ENCODE data around the gene EXOC6. TPM values are rescaled to one million over a fixed set of nuclear protein-coding genes. Genes with fewer than 3 reads are reported as not detected.
"Not testable (repeated sequence)": the region's sequence is repeated elsewhere in the genome, so short reads cannot be mapped to it uniquely, and the experiment has no call there.

The EXOC6 gene
- polyA plus RNA-seq, 2 donors = 1.4 to 2.0 TPM

DNA sequence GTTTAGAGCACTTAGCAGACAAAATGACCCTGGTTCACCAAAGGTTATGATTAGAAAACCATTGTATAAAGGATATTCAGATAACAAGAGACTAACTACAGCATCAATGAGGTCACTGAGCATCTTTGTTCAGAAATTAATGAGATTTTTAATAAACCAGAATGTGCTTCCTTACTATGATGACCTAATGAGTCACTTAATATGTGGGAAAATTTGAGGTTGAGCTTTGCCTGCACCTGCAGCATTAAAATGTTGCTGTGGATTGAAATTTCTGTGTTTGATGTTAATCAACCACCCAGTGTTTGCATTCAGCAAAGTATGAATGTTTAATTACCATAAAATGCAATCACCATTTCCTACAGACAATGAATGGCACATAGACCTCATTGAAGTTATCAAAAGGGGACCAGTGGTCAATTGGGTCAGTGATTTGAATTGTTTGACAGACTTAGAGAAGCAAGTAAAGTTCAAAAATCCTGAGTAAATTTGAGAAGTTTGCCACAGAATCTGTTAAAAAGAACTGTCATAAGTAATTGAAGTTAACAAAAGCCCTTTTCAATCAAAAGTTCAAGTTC lies 45.8 kb downstream of the EXOC6 start:
- no peak overlapping the region for H3K27ac ChIP-seq (ENCODE audit: low read depth in 2 of 2, low read length in 1 of 2)
- H3K36me3 ChIP-seq (ENCODE audit: control insufficient read depth in 2 of 2, insufficient read depth in 2 of 2, low read length in 1 of 2) = no peaks in the 10 kb centered on the region
- no peak overlapping the region for H3K4me3 ChIP-seq (ENCODE audit: low read depth in 1 of 2, low read length in 2 of 2)
- no peaks in the 10 kb centered on the region for H3K9me3 ChIP-seq (ENCODE audit: control insufficient read depth in 2 of 2, insufficient read depth in 1 of 2, low read depth in 1 of 2, low read length in 1 of 2)
- H3K4me1 ChIP-seq (ENCODE audit: control insufficient read depth in 2 of 2, insufficient read depth in 2 of 2, low read length in 1 of 2) = no peaks in the 10 kb centered on the region
- H3K27me3 ChIP-seq (ENCODE audit: control insufficient read depth in 1 of 2, insufficient read depth in 2 of 2, low read length in 2 of 2) = no peaks in the 10 kb centered on the region

DNA sequence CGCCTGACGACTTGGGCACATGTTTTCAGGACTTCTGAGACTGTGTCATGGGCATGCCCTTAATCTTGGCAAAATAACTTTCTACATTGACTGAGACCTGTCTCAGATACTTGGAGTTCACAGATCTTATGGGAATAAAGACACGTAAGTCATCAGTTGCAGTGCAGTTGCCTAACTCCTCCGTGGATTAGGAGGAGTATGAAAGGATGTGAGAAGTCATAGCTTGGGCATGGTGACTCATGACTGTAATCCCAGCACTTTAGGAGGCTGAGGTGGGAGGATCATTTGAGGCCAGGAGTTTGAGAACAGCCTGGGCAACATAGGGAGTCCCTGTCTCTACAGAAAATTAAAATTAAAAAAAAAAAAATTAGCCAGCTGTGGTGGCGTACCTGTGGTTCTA lies 49.6 kb downstream of the EXOC6 start:
- no peaks in the 10 kb centered on the region for H3K27me3 ChIP-seq (ENCODE audit: control insufficient read depth in 1 of 2, insufficient read depth in 2 of 2, low read length in 2 of 2)
- no peaks in the 10 kb centered on the region for H3K4me1 ChIP-seq (ENCODE audit: control insufficient read depth in 2 of 2, insufficient read depth in 2 of 2, low read length in 1 of 2)
- no peaks in the 10 kb centered on the region for H3K36me3 ChIP-seq (ENCODE audit: control insufficient read depth in 2 of 2, insufficient read depth in 2 of 2, low read length in 1 of 2)
- H3K9me3 ChIP-seq (ENCODE audit: control insufficient read depth in 2 of 2, insufficient read depth in 1 of 2, low read depth in 1 of 2, low read length in 1 of 2) = no peaks in the 10 kb centered on the region
- no peak overlapping the region for H3K27ac ChIP-seq (ENCODE audit: low read depth in 2 of 2, low read length in 1 of 2)
- WGBS, 2 donors = 90 to 93% methylated on average over 5 of the region's 5 CpGs
- no peak overlapping the region for H3K4me3 ChIP-seq (ENCODE audit: low read depth in 1 of 2, low read length in 2 of 2)

DNA sequence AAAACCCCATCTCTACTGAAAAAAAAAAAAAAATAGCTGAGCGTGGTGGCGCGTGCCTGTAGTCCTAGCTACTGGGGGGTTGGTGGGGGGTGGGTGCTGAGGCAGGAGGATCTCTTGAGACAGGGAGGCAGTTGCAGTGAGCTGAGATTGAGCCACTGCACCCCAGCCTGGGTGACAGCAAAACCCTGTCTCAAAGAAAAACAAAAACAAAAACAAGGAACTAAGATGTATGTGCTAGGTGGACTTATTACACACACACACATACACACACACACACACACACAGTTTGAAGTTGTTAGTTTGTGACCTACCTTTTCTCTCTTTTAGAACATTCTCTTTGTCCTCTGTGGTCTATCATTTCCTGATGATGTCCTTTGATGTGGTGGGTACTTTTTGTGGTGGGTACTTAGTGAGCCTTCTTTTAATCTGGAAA lies 53.5 kb downstream of the EXOC6 start:
- Histone ChIP-seq H3K27ac (ENCODE audit: low read depth in 2 of 2, low read length in 1 of 2) (no peak overlapping the region), H3K27me3 (ENCODE audit: control insufficient read depth in 1 of 2, insufficient read depth in 2 of 2, low read length in 2 of 2) (no peaks in the 10 kb centered on the region), H3K4me3 (ENCODE audit: low read depth in 1 of 2, low read length in 2 of 2) (no peak overlapping the region), H3K36me3 (ENCODE audit: control insufficient read depth in 2 of 2, insufficient read depth in 2 of 2, low read length in 1 of 2) (no peaks in the 10 kb centered on the region), H3K9me3 (ENCODE audit: control insufficient read depth in 2 of 2, insufficient read depth in 1 of 2, low read depth in 1 of 2, low read length in 1 of 2) (no peaks in the 10 kb centered on the region), H3K4me1 (ENCODE audit: control insufficient read depth in 2 of 2, insufficient read depth in 2 of 2, low read length in 1 of 2) (no peaks in the 10 kb centered on the region)
- WGBS, 2 donors = 77 to 79% methylated on average over 3 of the region's 3 CpGs

DNA sequence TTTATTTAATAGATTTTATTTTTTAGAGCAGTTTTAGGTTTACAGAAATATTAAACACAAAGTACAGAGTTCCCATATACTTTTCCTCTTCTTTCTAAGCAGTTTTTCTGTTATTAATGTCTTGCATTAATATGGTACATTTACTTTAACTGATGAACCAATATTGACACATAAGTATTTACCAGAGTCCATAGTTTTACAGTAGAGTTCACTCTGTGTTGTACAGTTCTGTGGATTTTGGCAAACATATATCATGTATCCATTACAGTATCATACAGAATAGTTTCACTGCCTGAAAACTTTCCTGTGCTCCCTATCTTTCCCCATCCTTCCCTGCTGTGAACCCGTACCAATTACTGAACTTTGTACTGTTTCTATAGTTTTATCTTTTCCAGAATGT lies 55.3 kb downstream of the EXOC6 start:
- Histone ChIP-seq H3K27me3 (ENCODE audit: control insufficient read depth in 1 of 2, insufficient read depth in 2 of 2, low read length in 2 of 2) (no peaks in the 10 kb centered on the region), H3K4me3 (ENCODE audit: low read depth in 1 of 2, low read length in 2 of 2) (no peak overlapping the region), H3K9me3 (ENCODE audit: control insufficient read depth in 2 of 2, insufficient read depth in 1 of 2, low read depth in 1 of 2, low read length in 1 of 2) (no peaks in the 10 kb centered on the region), H3K27ac (ENCODE audit: low read depth in 2 of 2, low read length in 1 of 2) (no peak overlapping the region), H3K36me3 (ENCODE audit: control insufficient read depth in 2 of 2, insufficient read depth in 2 of 2, low read length in 1 of 2) (no peaks in the 10 kb centered on the region), H3K4me1 (ENCODE audit: control insufficient read depth in 2 of 2, insufficient read depth in 2 of 2, low read length in 1 of 2) (no peaks in the 10 kb centered on the region)
- WGBS, 2 donors = 81 to 99% methylated on average over 1 of the region's 1 CpG

DNA sequence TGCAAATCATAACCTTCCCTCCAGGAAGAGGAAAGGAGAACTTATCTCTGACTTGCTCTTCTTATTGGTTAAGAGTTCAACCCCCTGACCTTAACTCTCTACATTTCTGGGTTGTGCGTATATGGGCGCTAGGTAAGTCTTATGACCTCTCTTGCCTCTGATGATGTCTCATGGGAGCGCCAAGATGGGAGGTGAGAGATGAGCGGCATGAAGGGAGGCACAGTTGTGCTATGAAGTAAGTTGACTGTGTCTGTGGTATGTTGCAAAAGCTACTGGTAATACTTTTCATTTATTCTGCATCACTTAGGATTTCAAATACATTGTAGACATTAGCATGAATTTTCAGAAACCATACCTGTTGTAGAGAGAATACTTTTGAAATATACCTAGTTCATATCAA lies 59.0 kb downstream of the EXOC6 start:
- no peaks in the 10 kb centered on the region for H3K36me3 ChIP-seq (ENCODE audit: control insufficient read depth in 2 of 2, insufficient read depth in 2 of 2, low read length in 1 of 2)
- no peak overlapping the region for H3K27ac ChIP-seq (ENCODE audit: low read depth in 2 of 2, low read length in 1 of 2)
- H3K4me3 ChIP-seq (ENCODE audit: low read depth in 1 of 2, low read length in 2 of 2) = no peak overlapping the region
- WGBS, 2 donors = 96 to 97% methylated on average over 4 of the region's 4 CpGs
- H3K9me3 ChIP-seq (ENCODE audit: control insufficient read depth in 2 of 2, insufficient read depth in 1 of 2, low read depth in 1 of 2, low read length in 1 of 2) = no peaks in the 10 kb centered on the region
- H3K4me1 ChIP-seq (ENCODE audit: control insufficient read depth in 2 of 2, insufficient read depth in 2 of 2, low read length in 1 of 2) = no peaks in the 10 kb centered on the region
- no peaks in the 10 kb centered on the region for H3K27me3 ChIP-seq (ENCODE audit: control insufficient read depth in 1 of 2, insufficient read depth in 2 of 2, low read length in 2 of 2)

DNA sequence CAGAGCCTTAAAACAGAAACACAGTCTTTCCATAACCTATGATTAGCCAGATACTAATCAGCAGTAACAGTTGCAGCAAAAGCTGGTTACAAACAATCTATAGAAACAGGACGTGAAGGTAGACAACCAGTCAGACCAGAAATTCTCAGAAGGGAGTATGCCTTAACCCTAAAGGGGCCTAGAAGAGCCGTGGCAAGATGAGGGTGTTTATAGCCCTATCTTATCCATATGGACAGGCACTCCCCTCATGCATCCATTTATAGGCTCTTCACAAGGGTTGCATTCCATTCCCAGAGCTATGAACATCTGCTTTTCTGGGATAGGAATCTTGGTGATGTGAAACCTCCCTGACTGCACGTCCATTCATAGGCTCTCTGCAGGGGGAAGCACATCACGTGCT lies 64.3 kb downstream of the EXOC6 start:
- WGBS, 2 donors = 71 to 81% methylated on average over 2 to 4 of the region's 4 CpGs
- not testable (repeated sequence) for H3K27me3 ChIP-seq (ENCODE audit: control insufficient read depth in 1 of 2, insufficient read depth in 2 of 2, low read length in 2 of 2); H3K36me3 ChIP-seq (ENCODE audit: control insufficient read depth in 2 of 2, insufficient read depth in 2 of 2, low read length in 1 of 2)

DNA sequence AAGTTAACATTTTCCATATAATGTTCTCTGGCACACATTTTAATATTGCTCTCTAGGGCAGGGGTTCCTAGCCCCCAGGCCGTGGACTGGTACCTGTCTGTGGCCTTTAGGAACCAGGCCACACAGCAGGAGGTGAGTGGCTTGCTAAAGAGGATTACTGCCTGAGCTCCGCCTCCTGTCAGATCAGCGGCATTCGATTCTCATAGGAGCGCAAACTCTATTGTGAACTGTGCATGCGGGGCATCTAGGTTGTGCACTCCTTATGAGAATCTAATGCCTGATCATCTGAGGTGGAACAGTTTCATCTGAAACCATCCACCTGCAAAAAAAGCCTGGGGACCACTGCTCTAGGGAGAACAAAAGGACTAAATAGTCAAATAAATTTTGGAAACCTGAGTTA lies 65.7 kb downstream of the EXOC6 start:
- Histone ChIP-seq H3K27ac (ENCODE audit: low read depth in 2 of 2, low read length in 1 of 2) (no peak overlapping the region), H3K4me3 (ENCODE audit: low read depth in 1 of 2, low read length in 2 of 2) (no peak overlapping the region), H3K4me1 (ENCODE audit: control insufficient read depth in 2 of 2, insufficient read depth in 2 of 2, low read length in 1 of 2) (no peaks in the 10 kb centered on the region), H3K27me3 (ENCODE audit: control insufficient read depth in 1 of 2, insufficient read depth in 2 of 2, low read length in 2 of 2) (no peaks in the 10 kb centered on the region), H3K36me3 (ENCODE audit: control insufficient read depth in 2 of 2, insufficient read depth in 2 of 2, low read length in 1 of 2) (no peaks in the 10 kb centered on the region), H3K9me3 (ENCODE audit: control insufficient read depth in 2 of 2, insufficient read depth in 1 of 2, low read depth in 1 of 2, low read length in 1 of 2) (no peaks in the 10 kb centered on the region)
- 80 to 84% methylated on average over 6 of the region's 6 CpGs for WGBS, 2 donors

More for the DNA sequence above, 64.3 kb downstream of the EXOC6 start:
- not testable (repeated sequence) for H3K4me3 ChIP-seq (ENCODE audit: low read depth in 1 of 2, low read length in 2 of 2); H3K4me1 ChIP-seq (ENCODE audit: control insufficient read depth in 2 of 2, insufficient read depth in 2 of 2, low read length in 1 of 2); H3K9me3 ChIP-seq (ENCODE audit: control insufficient read depth in 2 of 2, insufficient read depth in 1 of 2, low read depth in 1 of 2, low read length in 1 of 2); H3K27ac ChIP-seq (ENCODE audit: low read depth in 2 of 2, low read length in 1 of 2)

DNA sequence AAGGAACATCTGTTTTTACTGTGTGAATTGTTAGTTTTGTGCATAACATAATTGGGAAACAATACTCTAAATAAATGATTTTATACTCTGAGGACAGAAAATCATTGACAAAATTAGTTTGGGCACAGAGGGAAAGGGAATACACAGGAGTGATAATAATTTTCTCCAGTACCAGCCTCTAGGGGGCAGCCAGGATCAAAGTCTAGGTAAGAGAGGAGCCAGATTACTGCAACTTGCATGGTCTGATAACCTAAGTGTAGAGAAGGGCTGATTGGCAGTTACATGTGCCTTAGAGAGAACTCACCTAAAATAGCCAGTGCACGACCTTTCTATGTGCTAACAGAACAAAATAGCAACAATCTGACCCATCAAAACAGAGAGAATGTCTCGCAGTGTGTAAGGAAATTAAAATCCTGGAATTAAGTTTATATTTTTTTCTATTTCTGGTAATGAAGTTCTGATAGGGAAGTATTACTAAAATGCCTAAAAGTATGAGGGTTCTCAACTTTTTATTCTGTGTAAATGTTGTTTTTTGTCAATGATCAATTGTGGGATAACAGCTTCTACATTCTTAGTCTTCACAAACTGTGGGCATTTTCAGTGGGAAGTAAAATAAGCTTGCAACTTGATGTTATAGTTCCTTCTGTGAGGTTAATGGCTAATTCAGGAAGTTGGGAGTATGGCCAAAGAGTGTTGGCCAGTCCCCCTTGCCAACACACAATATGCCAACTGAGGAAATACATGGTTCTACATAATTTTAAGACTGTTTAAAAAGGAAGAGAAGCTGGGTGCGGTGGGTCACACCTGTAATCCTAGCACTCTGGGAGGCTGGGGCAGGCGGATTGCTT lies 66.4 kb downstream of the EXOC6 start:
- no peaks in the 10 kb centered on the region for H3K9me3 ChIP-seq (ENCODE audit: control insufficient read depth in 2 of 2, insufficient read depth in 1 of 2, low read depth in 1 of 2, low read length in 1 of 2)

DNA sequence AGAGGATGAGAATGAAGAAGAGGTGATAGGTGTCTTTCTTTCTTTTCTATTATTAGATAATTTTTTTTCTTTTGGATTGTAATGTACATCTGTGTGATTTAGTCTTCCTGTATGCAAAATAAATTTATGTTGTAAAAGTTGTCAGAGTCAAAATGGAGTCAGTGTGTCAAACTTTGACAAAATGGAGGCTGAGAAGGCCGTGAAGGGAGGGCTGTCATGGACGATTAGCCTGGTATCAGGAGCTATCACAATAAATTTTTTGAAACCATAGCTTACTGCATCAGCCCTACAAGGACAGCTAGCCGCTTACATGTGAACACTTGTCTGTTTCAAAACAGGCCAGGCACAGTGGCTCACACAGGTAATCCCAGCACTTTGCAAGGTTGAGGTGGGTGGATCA lies 67.6 kb downstream of the EXOC6 start:
- no peaks in the 10 kb centered on the region for H3K27me3 ChIP-seq (ENCODE audit: control insufficient read depth in 1 of 2, insufficient read depth in 2 of 2, low read length in 2 of 2)
- no peak overlapping the region for H3K4me3 ChIP-seq (ENCODE audit: low read depth in 1 of 2, low read length in 2 of 2)
- no peaks in the 10 kb centered on the region for H3K9me3 ChIP-seq (ENCODE audit: control insufficient read depth in 2 of 2, insufficient read depth in 1 of 2, low read depth in 1 of 2, low read length in 1 of 2)
- no peaks in the 10 kb centered on the region for H3K36me3 ChIP-seq (ENCODE audit: control insufficient read depth in 2 of 2, insufficient read depth in 2 of 2, low read length in 1 of 2)
- 94 to 98% methylated on average over 3 of the region's 3 CpGs for WGBS, 2 donors
- H3K4me1 ChIP-seq (ENCODE audit: control insufficient read depth in 2 of 2, insufficient read depth in 2 of 2, low read length in 1 of 2) = no peaks in the 10 kb centered on the region
- H3K27ac ChIP-seq (ENCODE audit: low read depth in 2 of 2, low read length in 1 of 2) = no peak overlapping the region

More for the DNA sequence above, 66.4 kb downstream of the EXOC6 start:
- H3K4me1 ChIP-seq (ENCODE audit: control insufficient read depth in 2 of 2, insufficient read depth in 2 of 2, low read length in 1 of 2) = no peaks in the 10 kb centered on the region
- 82 to 83% methylated on average over 4 of the region's 4 CpGs for WGBS, 2 donors
- H3K36me3 ChIP-seq (ENCODE audit: control insufficient read depth in 2 of 2, insufficient read depth in 2 of 2, low read length in 1 of 2) = no peaks in the 10 kb centered on the region
- H3K4me3 ChIP-seq (ENCODE audit: low read depth in 1 of 2, low read length in 2 of 2) = no peak overlapping the region
- H3K27ac ChIP-seq (ENCODE audit: low read depth in 2 of 2, low read length in 1 of 2) = no peak overlapping the region
- H3K27me3 ChIP-seq (ENCODE audit: control insufficient read depth in 1 of 2, insufficient read depth in 2 of 2, low read length in 2 of 2) = no peaks in the 10 kb centered on the region

DNA sequence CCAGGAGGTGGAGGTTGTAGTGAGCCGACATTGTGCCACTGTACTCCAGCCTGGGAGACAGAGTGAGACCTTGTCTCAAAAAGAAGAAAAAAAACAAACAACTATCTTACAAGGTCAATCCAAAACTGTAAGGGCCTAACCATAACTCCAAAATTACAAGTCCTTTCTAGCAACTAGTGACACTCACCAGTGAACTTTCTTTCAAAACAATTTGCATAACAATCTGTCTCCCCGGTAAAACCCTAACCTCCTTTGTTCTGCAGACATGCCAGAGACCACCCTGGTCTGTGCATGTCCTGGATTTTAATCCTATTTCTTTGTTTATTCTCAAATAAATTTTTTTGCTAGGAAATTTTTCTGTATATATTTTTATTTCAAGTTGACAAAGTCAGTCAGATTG lies 68.1 kb downstream of the EXOC6 start:
- H3K4me3 ChIP-seq (ENCODE audit: low read depth in 1 of 2, low read length in 2 of 2) = no peak overlapping the region
- H3K27ac ChIP-seq (ENCODE audit: low read depth in 2 of 2, low read length in 1 of 2) = no peak overlapping the region
- H3K36me3 ChIP-seq (ENCODE audit: control insufficient read depth in 2 of 2, insufficient read depth in 2 of 2, low read length in 1 of 2) = no peaks in the 10 kb centered on the region
- H3K27me3 ChIP-seq (ENCODE audit: control insufficient read depth in 1 of 2, insufficient read depth in 2 of 2, low read length in 2 of 2) = no peaks in the 10 kb centered on the region
- H3K4me1 ChIP-seq (ENCODE audit: control insufficient read depth in 2 of 2, insufficient read depth in 2 of 2, low read length in 1 of 2) = no peaks in the 10 kb centered on the region
- H3K9me3 ChIP-seq (ENCODE audit: control insufficient read depth in 2 of 2, insufficient read depth in 1 of 2, low read depth in 1 of 2, low read length in 1 of 2) = no peaks in the 10 kb centered on the region
- 86 to 90% methylated on average over 2 of the region's 2 CpGs for WGBS, 2 donors
